Measurements from ENCODE around the gene DLGAP4. TPM values are rescaled to one million over a fixed set of nuclear protein-coding genes. Genes with fewer than 3 reads are reported as not detected.
A peak's percentile ranks its signal among the peaks of the same experiment; 100 is the strongest.

The DLGAP4 gene
- total RNA-seq, 1 experiment from 2014 or later = 26.0 TPM

- no peak for DNase-seq (ENCODE audit: low read depth)
These were observed 105.8 kb downstream of the DLGAP4 start for GRCh38 chr20:36411861-36412454.

GRCh38 chr20:36415475-36416002 lies 109.4 kb downstream of the DLGAP4 start:
- DNase-seq (ENCODE audit: low read depth) = no peak

DNA sequence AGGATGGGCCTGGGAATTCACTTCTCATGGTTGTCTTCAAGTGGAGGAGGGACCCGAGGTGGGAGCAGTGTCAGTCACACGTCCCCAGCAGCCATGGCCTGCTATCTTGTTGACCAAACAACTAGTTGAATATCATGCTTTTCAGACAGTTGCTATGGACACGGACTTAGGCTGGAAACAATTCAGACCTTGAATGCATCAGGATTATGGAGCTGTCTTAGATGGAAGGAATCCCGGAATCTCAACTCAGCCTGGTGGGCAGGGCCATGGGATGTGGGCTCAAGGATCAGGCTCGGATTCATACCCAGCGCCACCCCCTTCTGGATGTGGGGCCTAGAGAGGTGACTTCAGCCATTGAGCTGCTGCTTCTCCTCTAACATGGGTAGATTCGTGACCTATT lies 112.6 kb downstream of the DLGAP4 start:
- no peak for DNase-seq (ENCODE audit: low read depth)

- DNase-seq (ENCODE audit: low read depth) = no peak
These were observed 115.5 kb downstream of the DLGAP4 start for GRCh38 chr20:36421641-36422040.

- DNase-seq (ENCODE audit: low read depth) = no peak
These were observed 118.2 kb downstream of the DLGAP4 start for GRCh38 chr20:36424314-36424713.

- no peak for DNase-seq (ENCODE audit: low read depth)
These were observed 119.0 kb downstream of the DLGAP4 start for GRCh38 chr20:36425166-36425565.

- no peak for DNase-seq (ENCODE audit: low read depth)
These were observed 125.5 kb downstream of the DLGAP4 start for GRCh38 chr20:36431604-36432003.

- no peak for DNase-seq (ENCODE audit: low read depth)
These were observed 126.0 kb downstream of the DLGAP4 start for GRCh38 chr20:36432096-36432495.

DNA sequence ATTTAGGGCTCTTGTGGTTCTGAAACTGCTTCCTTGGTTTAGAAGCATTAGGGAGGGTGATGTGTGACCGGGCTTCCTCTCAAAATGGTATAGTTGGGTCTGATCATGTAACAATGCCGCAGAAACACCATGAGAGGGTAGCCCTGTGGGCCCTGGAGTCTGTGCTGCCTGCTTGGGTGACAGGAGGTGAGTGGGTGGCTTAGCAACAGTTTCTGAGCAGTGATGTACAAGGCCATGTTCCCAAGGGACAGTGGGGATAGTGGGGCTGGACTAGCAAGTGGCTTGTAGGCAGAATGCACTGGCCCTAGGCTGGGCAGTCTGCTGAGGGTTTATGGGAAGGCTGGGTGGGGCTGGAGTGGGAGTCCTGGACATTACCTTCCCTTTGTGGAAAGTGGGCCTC lies 128.2 kb downstream of the DLGAP4 start:
- no peak for DNase-seq (ENCODE audit: low read depth)

DNA sequence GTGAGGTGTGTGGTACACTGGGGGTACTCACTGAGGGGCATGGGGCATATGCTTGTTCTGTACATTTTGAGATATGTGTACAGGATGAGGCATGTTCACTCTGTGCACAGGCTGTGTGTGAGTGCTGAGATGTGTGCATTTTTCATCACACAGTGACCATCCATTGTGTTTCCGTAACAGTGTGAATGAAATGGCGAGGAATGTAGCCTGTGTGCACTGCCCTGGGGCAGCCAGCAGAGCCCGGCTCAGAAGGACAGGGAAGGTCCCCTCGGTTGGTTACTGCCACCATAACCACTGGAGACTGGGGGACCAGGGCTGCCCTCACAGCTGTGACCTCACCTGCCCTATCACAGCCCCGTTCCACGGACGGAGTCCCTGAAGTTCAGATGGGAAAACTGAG lies 129.0 kb downstream of the DLGAP4 start:
- DNase-seq (ENCODE audit: low read depth) = no peak

DNA sequence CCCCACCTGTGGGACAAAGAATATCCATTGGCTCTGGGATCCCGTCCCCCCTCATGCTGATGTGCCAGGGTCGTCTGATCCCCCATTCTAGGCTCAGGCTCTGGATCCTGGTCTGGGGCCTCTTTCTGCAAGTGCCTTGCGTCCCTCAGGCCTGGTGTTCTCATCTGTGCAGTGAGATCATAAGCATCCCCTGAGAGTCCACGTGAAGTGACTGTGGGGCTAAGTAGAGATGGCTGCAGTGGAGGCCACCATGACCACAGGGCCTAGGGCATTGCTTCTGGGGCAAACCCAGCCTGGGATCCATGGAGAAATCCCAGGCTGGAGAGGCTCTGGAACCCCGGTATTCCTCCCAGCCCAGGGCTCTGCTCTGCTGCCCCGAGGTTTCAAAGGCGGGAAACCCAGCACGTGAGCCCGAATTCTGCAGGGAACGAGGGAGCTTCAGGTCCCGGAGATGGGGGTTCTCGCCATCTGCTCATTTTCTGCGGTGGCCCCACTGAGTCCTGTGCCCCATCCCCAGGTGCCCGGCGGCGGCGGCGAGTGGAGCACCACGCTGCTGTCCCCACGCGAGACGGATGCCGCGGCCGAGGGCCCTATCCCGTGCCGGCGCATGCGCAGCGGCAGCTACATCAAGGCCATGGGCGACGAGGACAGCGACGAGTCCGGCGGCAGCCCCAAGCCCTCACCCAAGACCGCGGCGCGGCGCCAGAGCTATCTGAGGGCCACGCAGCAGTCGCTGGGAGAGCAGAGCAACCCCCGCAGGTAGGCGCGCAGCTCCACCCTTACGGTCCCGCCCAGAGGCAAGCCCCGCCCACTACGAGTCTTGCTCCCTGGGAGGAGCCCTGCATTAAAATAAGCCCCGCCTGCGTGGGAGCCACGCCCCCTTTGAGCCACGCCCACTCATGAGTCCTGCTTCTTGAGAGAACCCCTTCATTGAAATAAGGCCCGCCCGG lies 129.7 kb downstream of the DLGAP4 start:
- DNase-seq (ENCODE audit: low read depth) = peak; percentile 37

DNA sequence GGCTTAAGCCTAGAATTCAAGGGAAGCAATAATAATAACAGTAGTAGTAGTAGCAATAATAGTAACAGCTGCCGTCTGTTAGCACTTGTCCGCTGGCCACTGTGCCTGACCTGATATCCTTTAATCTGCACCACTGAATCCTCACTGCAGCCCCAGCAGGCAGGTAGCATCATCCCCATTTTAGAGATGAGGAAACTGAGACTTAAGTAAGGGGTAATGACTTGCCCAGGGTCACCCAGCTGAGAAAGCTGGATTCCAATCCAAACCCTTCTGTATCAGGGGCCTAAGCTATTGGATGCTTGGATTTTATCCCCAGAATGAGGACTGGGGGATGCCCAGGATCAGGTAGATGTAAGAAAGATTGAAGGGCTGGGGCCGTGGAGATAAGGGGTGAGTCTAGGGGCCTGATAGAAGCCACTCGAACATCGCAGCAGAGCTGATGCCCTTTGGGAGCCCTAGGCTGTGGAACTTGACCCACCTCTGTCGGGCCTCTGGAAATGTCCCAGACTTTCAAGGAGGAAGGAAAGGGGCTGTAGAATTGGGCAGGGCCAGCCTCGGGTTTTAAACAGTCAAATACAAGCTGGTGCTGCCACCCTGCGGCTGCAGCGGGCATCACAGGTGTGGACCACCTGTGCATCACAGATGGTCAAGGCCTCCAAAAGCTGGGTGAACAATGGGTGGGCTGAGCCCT lies 133.0 kb downstream of the DLGAP4 start:
- DNase-seq (ENCODE audit: low read depth) = peak; percentile 68

GRCh38 chr20:36439731-36440072 lies 133.6 kb downstream of the DLGAP4 start:
- DNase-seq (ENCODE audit: low read depth) = no peak

GRCh38 chr20:36440370-36441026 lies 134.4 kb downstream of the DLGAP4 start:
- no peak for DNase-seq (ENCODE audit: low read depth)

DNA sequence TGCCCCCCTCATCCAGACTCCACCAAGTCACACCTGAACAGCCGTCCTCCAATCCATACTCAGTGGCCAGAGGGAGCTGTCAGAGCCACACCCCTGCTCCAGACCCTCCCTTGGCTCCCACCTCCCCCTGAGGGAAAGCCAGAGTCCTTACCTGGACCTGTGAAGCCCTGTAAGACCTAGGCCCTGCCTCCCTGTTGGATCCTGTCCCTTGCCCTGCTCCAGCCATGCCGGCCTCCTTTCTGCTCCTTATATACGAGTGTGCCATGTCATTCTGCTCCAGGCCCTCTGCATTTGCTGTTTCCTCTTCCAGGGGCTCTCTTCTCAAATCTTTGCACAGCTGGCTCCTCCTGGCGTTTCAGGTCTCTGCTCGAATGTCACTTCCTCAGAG lies 134.9 kb downstream of the DLGAP4 start:
- no peak for DNase-seq (ENCODE audit: low read depth)

- no peak for DNase-seq (ENCODE audit: low read depth)
These were observed 135.3 kb downstream of the DLGAP4 start for GRCh38 chr20:36441416-36441815.

DNA sequence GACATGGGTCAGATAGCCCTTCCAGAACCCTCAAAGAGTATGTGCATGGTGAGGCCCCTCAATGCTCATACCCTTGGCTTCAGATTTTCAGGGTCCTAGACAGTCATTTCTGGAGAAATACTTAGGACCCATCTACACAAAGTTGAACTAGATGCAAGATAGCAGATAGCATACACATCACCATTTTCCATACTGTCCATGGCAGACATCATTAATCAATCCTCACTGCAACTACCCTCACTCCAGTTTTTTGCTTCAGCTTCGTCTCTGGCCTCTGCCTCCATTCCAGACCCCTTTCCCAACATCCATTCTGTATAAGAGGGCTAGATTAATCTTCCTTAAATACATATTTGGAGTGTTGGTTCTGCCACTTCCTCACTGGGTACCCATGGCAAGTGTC lies 139.7 kb downstream of the DLGAP4 start:
- no peak for DNase-seq (ENCODE audit: low read depth)

DNA sequence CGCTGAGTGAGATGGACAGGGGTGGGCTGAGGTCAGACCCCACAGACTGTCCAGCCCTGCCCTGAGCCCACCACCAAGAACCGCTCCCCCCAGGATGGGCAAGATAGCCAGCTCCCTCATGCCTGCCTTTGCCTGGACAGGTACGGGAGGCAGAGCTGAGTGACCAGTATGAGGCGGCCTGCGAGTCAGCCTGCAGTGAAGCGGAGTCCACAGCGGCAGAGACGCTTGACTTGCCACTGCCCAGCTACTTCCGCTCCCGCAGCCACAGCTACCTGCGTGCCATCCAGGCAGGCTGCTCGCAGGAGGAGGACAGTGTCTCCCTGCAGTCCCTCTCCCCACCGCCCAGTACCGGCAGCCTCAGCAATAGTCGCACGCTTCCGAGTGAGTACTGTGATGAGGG lies 140.4 kb downstream of the DLGAP4 start:
- no peak for DNase-seq (ENCODE audit: low read depth)

- DNase-seq (ENCODE audit: low read depth) = no peak
These were observed 141.0 kb downstream of the DLGAP4 start for GRCh38 chr20:36447101-36447500.

GRCh38 chr20:36449663-36450062 lies 143.5 kb downstream of the DLGAP4 start:
- DNase-seq (ENCODE audit: low read depth) = no peak

DNA sequence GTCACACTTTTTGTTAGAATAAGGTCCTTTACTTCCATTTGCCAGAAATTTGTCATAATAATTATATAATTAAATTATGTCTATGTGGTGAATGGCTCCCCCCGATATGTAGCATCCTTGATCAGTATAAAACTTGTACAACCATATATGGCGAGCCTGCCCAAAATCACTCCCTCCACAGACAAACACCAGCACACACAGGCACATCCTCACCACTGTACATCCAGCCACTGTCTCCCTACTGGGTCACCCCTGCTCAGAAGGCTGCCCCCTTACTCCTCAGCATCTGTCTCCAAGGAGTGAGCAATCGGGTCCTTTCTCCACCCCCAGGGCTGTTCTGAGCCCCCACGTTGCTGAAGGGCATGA lies 148.2 kb downstream of the DLGAP4 start:
- DNase-seq (ENCODE audit: low read depth) = no peak

Measured in M059J (cell line).